Left ventricle myocardium inferior (tissue), 1 donor: ENCODE measurements around the gene FAM170B. TPM values are rescaled to one million over a fixed set of nuclear protein-coding genes. Genes with fewer than 3 reads are reported as not detected.

Source experiments
- DNase-seq: peaks from one replicate; pipeline ENCODE4 v3.0.0-alpha.2; 2020
- H3K27ac ChIP-seq: fragments of 200-600 bp; replicated peaks from 2 replicates; pipeline ENCODE4 v1.8.0; 2021
- H3K27me3 ChIP-seq: fragments of 200-600 bp; 2 replicates; pipeline ENCODE4 v1.8.0; 2021; ENCODE audit warnings: low read depth
- H3K36me3 ChIP-seq: fragments of 200-600 bp; 2 replicates; pipeline ENCODE4 v1.8.0; 2021
- H3K4me1 ChIP-seq: fragments of 200-600 bp; 2 replicates; pipeline ENCODE4 v1.8.0; 2021
- H3K4me3 ChIP-seq: fragments of 200-600 bp; 2 replicates; pipeline ENCODE4 v1.8.0; 2021; ENCODE audit warnings: mild to moderate bottlenecking, moderate library complexity
- H3K9me3 ChIP-seq: fragments of 200-600 bp; replicated peaks from 2 replicates; pipeline ENCODE4 v1.8.0; 2021
- intact Hi-C: fragments of 100-400 bp; cut with micrococcal nuclease; formaldehyde crosslinking; loops from one replicate; pipeline ENCODE4 v1.11.0; 2022
- total RNA-seq: library from RNA; stranded (reverse); fragmentation: NEBNext Ultra II Directional; extraction: Animal tissue kit (Norgen Biotek cat#: 25700); gene quantifications from one replicate; pipeline ENCODE4 v1.2.1, GENCODE V29; 2021
- TF ChIP-seq, protein P1 (sequence below): fragments of 200-600 bp; IDR thresholded peaks from 2 replicates; pipeline ENCODE4 v1.8.0; 2021; ENCODE audit warnings: antibody characterized with exemption, mild to moderate bottlenecking, borderline replicate concordance
- donor health status: DM: no; HTN: yes; CAD: no; lungs with severe emphysema.

FAM170B gene
- total RNA-seq, 1 donor from 2014 or later, result not detected

GRCh38 chr10:49135575-49136313 is 1.9 kb upstream of the FAM170B start:
- intact Hi-C loops, result no loop called here
- TF ChIP-seq, protein P1, sequence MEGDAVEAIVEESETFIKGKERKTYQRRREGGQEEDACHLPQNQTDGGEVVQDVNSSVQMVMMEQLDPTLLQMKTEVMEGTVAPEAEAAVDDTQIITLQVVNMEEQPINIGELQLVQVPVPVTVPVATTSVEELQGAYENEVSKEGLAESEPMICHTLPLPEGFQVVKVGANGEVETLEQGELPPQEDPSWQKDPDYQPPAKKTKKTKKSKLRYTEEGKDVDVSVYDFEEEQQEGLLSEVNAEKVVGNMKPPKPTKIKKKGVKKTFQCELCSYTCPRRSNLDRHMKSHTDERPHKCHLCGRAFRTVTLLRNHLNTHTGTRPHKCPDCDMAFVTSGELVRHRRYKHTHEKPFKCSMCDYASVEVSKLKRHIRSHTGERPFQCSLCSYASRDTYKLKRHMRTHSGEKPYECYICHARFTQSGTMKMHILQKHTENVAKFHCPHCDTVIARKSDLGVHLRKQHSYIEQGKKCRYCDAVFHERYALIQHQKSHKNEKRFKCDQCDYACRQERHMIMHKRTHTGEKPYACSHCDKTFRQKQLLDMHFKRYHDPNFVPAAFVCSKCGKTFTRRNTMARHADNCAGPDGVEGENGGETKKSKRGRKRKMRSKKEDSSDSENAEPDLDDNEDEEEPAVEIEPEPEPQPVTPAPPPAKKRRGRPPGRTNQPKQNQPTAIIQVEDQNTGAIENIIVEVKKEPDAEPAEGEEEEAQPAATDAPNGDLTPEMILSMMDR, result peak; percentile 15
- H3K27me3 ChIP-seq, result no peaks in the 10 kb centered on the region
- peaks cover 47% of the 10 kb centered on the region for H3K4me1 ChIP-seq
- H3K4me3 ChIP-seq, result no peak overlapping the region
- peaks cover 6% of the 10 kb centered on the region for H3K9me3 ChIP-seq
- DNase-seq, result no peak
- peak overlapping the region; percentile 47 for H3K27ac ChIP-seq
- H3K36me3 ChIP-seq, result no peaks in the 10 kb centered on the region

DNA sequence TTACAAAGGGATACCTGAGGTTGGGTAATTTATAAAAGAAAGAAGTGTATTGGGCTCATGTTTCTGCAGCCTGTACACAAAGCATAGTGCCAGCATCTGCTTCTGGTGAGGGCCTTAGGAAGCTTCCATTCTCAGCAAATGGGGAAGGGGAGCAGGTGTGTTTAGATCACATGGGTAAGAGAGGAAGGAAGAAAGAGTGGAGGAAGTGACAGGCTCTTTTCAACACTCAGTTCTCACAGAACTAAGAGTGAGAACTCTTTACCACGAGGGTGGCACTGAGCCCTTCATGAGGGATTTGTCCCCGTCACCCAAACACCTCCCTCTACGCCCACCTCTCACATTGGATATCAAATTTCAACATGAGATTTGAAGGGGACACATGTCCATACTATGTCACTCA is 506 bp upstream of the FAM170B start:
- H3K9me3 ChIP-seq, result peaks cover 6% of the 10 kb centered on the region
- no peaks in the 10 kb centered on the region for H3K27me3 ChIP-seq
- peaks cover 37% of the 10 kb centered on the region for H3K4me1 ChIP-seq
- H3K36me3 ChIP-seq, result no peaks in the 10 kb centered on the region
- TF ChIP-seq, protein P1, result no peak
- DNase-seq, result no peak
- H3K27ac ChIP-seq, result no peak overlapping the region
- intact Hi-C loops, result no loop called here
- no peak overlapping the region for H3K4me3 ChIP-seq

- Histone ChIP-seq H3K36me3 (no peaks in the 10 kb centered on the region), H3K4me1 (peaks cover 23% of the 10 kb centered on the region), H3K27ac (no peak overlapping the region), H3K9me3 (peaks cover 6% of the 10 kb centered on the region), H3K27me3 (no peaks in the 10 kb centered on the region), H3K4me3 (no peak overlapping the region)
- intact Hi-C loops, result no loop called here
- no peak for DNase-seq
- TF ChIP-seq, protein P1, result no peak
Observed at GRCh38 chr10:49132362-49132737, 1.5 kb downstream of the FAM170B start.

DNA sequence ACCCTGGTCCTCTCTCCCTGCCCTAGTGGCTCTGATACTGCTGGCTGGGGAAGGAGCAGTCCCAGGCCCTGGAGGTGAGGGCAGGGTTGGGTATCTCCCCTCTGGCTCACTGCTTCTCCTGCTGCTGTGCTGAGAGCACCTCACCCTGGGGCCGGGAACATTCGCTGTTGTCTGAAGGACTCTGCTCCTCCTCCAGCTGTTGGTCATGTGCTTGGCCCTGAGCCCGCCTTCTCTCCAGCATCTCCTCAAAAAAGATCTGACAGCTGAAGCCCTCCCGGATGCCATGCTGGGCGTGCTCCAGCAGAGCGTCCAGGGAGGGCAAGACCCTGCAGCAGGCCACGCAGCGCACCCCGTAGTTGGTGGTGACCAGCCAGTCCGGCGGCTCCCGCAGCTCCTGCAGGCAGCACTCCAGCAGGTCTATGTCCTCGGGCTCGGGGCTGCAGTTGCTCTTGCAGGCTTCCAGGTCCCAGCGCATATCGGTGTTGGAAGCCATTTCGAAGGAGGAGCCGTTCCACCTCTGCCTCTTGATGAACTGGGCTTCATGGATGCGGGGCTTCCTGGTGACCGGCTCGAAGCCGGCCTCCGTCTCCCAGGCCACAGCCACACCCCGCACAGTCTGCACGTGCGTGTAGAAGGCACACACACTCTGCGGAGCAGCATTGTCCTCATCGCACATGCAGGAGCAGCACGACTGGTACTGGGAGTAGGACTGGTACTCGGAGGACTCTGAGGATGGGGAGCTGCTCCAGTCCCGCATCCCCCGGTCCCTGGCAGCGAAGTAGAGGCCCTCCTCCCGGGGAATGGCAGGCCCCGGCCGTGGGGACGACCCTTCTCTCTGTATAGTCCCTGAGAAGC is 2.1 kb downstream of the FAM170B start:
- Histone ChIP-seq H3K27me3 (no peaks in the 10 kb centered on the region), H3K4me1 (peaks cover 23% of the 10 kb centered on the region), H3K27ac (no peak overlapping the region), H3K4me3 (no peak overlapping the region), H3K9me3 (peaks cover 2% of the 10 kb centered on the region), H3K36me3 (no peaks in the 10 kb centered on the region)
- intact Hi-C loops, result no loop called here
- DNase-seq, result peak; percentile 47
- TF ChIP-seq, protein P1, result no peak

DNA sequence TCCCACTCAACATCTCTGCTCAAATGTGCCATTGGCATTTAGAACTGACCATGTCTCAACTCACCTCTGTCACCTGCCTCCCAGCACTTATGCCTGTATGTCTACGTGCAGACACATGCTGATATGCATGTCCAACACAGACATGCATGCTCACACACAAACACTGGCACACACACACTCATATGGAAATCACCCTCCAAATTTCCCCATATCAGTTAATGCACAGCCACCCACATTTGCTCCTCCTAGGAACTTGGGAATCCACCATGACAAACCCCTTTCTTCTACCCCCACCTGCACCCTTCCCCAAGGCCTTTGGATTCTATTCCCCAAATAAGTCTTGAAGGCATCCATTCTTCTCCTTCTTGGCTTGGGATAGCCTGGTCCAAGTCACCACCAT is 4.4 kb downstream of the FAM170B start:
- Histone ChIP-seq H3K27me3 (no peaks in the 10 kb centered on the region), H3K4me3 (no peak overlapping the region), H3K27ac (no peak overlapping the region), H3K4me1 (peaks cover 14% of the 10 kb centered on the region), H3K9me3 (no peaks in the 10 kb centered on the region), H3K36me3 (no peaks in the 10 kb centered on the region)
- intact Hi-C loops, result no loop called here
- no peak for DNase-seq
- TF ChIP-seq, protein P1, result no peak
